Heart left ventricle (tissue), 13 donors: Measurements from ENCODE around the gene FLCN.

Experiments
- POLR2A ChIP-seq, 2 donors: fragments of 450-650 bp; IDR thresholded peaks; one replicate each; pipeline ENCODE4 v1.6.1; 2017; ENCODE audit warnings: antibody characterized with exemption in 2 of 2, mild to moderate bottlenecking in 2 of 2, moderate library complexity in 2 of 2
- TF ChIP-seq, protein P1 (sequence below), 12 donors: fragments of 200-600 bp; sonication (generic) in 4 of 12; IDR thresholded peaks; one replicate each; pipeline versions ENCODE4 v1.5.0 to v1.8.0; 2018 to 2022; ENCODE audit warnings: antibody characterized with exemption in 12 of 12, mild to moderate bottlenecking in 5 of 12
- donor health status: ischemic (EF 13 %, LVEDD 7.1; RV severe dilation, severe dysfunction).
- donor health status: DM: no; HTN: yes; CAD: no.
- donor health status: DM: no; HTN: no; CAD: no.
- donor health status: ischemic (EF 25% LVEDD 6.9; RV normal size, moderate dysfunction).
- donor health status: ischemic (EF 25% LVEDD 5.7; RV mildly dilated, moderate dysfunction).
- donor health status: ischemic (EF 35%, LVEDD 5.7; RV mildly dilated, moderate dysfunction).
- donor health status: nonischemic (EF 11% LVEDD 7.7; RV severe dilation, severe dysfunction).
- donor health status: DM: yes; HTN: yes; CAD: no.
- donor health status: PGD.
- donor health status: ischemic (EF 29% LVEDD 5.4; RV normal size, mild dysfunction).
- donor health status: nonischemic (EF 23%, LVEDD 6.1; RV moderate dilation, normal function).

- TF ChIP-seq POLR2A (IDR thresholded peaks at IDR 0.05), result no peak
- TF ChIP-seq, protein P1, sequence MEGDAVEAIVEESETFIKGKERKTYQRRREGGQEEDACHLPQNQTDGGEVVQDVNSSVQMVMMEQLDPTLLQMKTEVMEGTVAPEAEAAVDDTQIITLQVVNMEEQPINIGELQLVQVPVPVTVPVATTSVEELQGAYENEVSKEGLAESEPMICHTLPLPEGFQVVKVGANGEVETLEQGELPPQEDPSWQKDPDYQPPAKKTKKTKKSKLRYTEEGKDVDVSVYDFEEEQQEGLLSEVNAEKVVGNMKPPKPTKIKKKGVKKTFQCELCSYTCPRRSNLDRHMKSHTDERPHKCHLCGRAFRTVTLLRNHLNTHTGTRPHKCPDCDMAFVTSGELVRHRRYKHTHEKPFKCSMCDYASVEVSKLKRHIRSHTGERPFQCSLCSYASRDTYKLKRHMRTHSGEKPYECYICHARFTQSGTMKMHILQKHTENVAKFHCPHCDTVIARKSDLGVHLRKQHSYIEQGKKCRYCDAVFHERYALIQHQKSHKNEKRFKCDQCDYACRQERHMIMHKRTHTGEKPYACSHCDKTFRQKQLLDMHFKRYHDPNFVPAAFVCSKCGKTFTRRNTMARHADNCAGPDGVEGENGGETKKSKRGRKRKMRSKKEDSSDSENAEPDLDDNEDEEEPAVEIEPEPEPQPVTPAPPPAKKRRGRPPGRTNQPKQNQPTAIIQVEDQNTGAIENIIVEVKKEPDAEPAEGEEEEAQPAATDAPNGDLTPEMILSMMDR (IDR thresholded peaks at IDR 0.05), result no peak
These were observed 15.6 kb downstream of the FLCN start for GRCh38 chr17:17221329-17221728.
